Peyer's patch (tissue), 4 donors: ENCODE data around the gene PAQR4. TPM values are rescaled to one million over a fixed set of nuclear protein-coding genes. Genes with fewer than 3 reads are reported as not detected.

Experiments
- DNase-seq, 3 donors: peaks; one replicate each; pipeline ENCODE4 v3.0.0-alpha.2; 2017 to 2019
- H3K27ac ChIP-seq, 4 donors: fragments of 200-600 bp; sonication (generic); one replicate each; pipeline ENCODE4 v1.5.1; 2016 to 2019
- H3K27me3 ChIP-seq, 2 donors: fragments of 200-600 bp; sonication (generic); one replicate each; pipeline ENCODE4 v1.5.1; 2019
- H3K36me3 ChIP-seq, 3 donors: fragments of 200-600 bp; sonication (generic); one replicate each; pipeline ENCODE4 v1.5.1; 2016 to 2019
- H3K4me1 ChIP-seq, 4 donors: fragments of 200-600 bp; sonication (generic); one replicate each; pipeline ENCODE4 v1.5.1; 2016 to 2019
- H3K4me3 ChIP-seq, 4 donors: fragments of 200-600 bp; sonication (generic); 1 replicate in 3 of 4; 2 replicates in 1 of 4; pipeline ENCODE4 v1.5.1; 2016 to 2019; ENCODE audit warnings: mild to moderate bottlenecking in 1 of 4
- H3K9me3 ChIP-seq, 4 donors: fragments of 200-600 bp; sonication (generic); one replicate each; pipeline ENCODE4 v1.5.1; 2016 to 2019; ENCODE audit warnings: mild to moderate bottlenecking in 1 of 4
- POLR2A ChIP-seq, 2 donors: fragments of 450-650 bp; IDR thresholded peaks; one replicate each; pipeline ENCODE4 v1.5.1; 2017; ENCODE audit warnings: antibody characterized with exemption in 2 of 2, mild to moderate bottlenecking in 2 of 2, moderate library complexity in 2 of 2
- total RNA-seq, 4 donors: library from RNA; depleted of rRNA; stranded (reverse); fragments of >200 nt; gene quantifications; one replicate each; pipeline ENCODE4 v1.1.0, GENCODE V29; 2016
- TF ChIP-seq, protein P1 (sequence below), 6 experiments: fragments of 450-650 bp in 4 of 6; fragments of 200-600 bp in 2 of 6; sonication (generic) in 1 of 6; IDR thresholded peaks; one replicate each; pipeline ENCODE4 v1.5.1; 2017 to 2019; ENCODE audit warnings: antibody characterized with exemption in 6 of 6, mild to moderate bottlenecking in 3 of 6, moderate library complexity in 1 of 6

Gene PAQR4
- total RNA-seq, 4 donors from 2014 or later = 6.3 to 13.2 (median 9.2) TPM

GRCh38 chr16:2971985-2972784 is 3.0 kb downstream of the PAQR4 start:
- TF ChIP-seq, protein P1, sequence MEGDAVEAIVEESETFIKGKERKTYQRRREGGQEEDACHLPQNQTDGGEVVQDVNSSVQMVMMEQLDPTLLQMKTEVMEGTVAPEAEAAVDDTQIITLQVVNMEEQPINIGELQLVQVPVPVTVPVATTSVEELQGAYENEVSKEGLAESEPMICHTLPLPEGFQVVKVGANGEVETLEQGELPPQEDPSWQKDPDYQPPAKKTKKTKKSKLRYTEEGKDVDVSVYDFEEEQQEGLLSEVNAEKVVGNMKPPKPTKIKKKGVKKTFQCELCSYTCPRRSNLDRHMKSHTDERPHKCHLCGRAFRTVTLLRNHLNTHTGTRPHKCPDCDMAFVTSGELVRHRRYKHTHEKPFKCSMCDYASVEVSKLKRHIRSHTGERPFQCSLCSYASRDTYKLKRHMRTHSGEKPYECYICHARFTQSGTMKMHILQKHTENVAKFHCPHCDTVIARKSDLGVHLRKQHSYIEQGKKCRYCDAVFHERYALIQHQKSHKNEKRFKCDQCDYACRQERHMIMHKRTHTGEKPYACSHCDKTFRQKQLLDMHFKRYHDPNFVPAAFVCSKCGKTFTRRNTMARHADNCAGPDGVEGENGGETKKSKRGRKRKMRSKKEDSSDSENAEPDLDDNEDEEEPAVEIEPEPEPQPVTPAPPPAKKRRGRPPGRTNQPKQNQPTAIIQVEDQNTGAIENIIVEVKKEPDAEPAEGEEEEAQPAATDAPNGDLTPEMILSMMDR (IDR thresholded peaks at IDR 0.05) = no peak
- TF ChIP-seq POLR2A (IDR thresholded peaks at IDR 0.05) = no peak
- no peak for DNase-seq
- Histone ChIP-seq H3K9me3 (no peaks in the 10 kb centered on the region), H3K27me3 (peaks cover 8% of the 10 kb centered on the region in 2 donors), H3K27ac (no peak overlapping the region), H3K36me3 (no peaks in the 10 kb centered on the region), H3K4me1 (peaks cover 4 to 26% (median 15%) of the 10 kb centered on the region in 4 donors), H3K4me3 (no peak overlapping the region)

- no peaks in the 10 kb centered on the region for H3K36me3 ChIP-seq
- H3K4me1 ChIP-seq = peaks cover 4 to 18% (median 10%) of the 10 kb centered on the region in 4 donors
- no peak overlapping the region for H3K4me3 ChIP-seq
These were observed 3.9 kb downstream of the PAQR4 start for GRCh38 chr16:2973093-2973492.

DNA sequence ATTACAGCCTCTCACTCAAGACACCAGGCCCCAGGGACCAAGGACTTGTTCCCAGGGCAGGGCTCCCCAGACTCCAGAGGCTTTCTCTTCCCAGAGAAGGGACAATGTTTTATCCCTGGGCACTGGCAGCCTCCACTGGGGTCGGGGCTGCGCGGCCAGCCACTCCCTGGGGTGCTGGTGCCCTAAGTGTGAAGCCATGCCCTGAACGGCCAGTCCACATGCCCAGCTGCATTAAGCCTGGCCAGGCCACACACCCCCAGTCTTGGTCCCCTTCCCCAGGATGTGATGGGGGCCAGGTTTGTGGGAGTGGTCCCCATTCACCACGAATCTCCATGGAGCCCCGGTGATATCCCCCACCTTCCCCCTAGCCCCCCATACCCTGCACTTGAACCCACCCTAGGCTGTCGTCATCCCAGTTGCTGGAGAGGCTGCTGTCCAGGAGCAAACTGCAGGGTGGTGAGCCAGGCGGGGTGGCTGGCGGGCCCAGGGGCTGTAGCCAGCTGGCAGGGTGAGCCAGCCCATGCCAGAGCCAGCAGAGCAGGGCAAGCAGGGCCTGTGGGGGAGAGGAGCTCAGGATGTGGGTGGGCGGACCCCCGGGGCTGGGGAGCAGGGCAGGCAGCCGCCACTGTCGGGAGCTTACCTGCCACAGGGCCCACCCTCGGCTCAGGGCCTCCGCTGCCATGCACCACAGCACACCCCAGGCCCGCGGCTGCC is 4.6 kb downstream of the PAQR4 start:
- no peaks in the 10 kb centered on the region for H3K9me3 ChIP-seq
- H3K27ac ChIP-seq = no peak overlapping the region
- TF ChIP-seq, protein P1 (IDR thresholded peaks at IDR 0.05) = no peak
- TF ChIP-seq POLR2A (IDR thresholded peaks at IDR 0.05) = no peak
- no peaks in the 10 kb centered on the region for H3K36me3 ChIP-seq
- H3K4me3 ChIP-seq = no peak overlapping the region
- DNase-seq = no peak
- no peaks in the 10 kb centered on the region for H3K27me3 ChIP-seq
- peaks cover 0 to 13% (median 4%) of the 10 kb centered on the region in 4 donors for H3K4me1 ChIP-seq

More at GRCh38 chr16:2973093-2973492, 3.9 kb downstream of the PAQR4 start:
- DNase-seq = no peak
- TF ChIP-seq POLR2A (IDR thresholded peaks at IDR 0.05) = no peak
- TF ChIP-seq, protein P1 (IDR thresholded peaks at IDR 0.05) = no peak
- Histone ChIP-seq H3K9me3 (no peaks in the 10 kb centered on the region), H3K27me3 (no peaks in the 10 kb centered on the region), H3K27ac (no peak overlapping the region)

DNA sequence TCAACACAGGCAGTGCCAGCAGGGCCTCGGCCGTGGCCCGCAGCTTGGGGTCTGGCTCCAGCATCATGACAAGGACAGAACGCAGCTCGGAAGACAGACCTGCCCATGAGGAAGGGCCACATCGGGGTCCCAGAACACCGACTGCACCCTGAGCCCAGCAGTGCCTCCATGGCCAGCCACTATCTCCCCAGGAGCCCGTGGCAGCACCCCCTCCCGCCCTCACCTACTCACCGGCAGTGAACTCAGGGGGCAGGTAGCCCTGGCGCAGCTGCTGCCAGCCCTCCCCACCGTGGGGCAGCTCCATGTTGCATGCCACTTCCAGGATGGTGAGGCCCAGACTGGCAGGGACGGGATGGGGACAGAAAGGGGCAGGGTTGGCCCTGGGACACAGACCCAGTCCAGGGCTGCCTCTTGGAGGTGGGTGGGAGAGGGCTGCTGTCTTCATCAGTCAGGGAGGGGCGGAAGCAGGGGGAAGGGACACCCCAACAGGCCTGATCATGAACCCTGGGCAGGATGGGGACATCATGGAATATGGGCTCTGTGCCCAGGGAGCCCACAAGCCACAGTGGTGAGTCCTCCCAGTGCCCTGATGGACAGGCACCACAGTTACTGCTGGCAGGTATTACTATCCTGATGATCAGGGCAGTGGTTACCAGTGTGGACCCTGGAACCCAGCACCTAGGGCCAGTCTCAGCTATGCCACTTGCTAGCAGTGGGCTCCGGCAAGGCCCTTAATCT is 5.3 kb downstream of the PAQR4 start:
- H3K27me3 ChIP-seq = no peaks in the 10 kb centered on the region
- TF ChIP-seq, protein P1 (IDR thresholded peaks at IDR 0.05) = no peak
- TF ChIP-seq POLR2A (IDR thresholded peaks at IDR 0.05) = no peak
- DNase-seq = no peak
- H3K36me3 ChIP-seq = no peaks in the 10 kb centered on the region
- no peaks in the 10 kb centered on the region for H3K9me3 ChIP-seq
- no peak overlapping the region for H3K4me3 ChIP-seq
- H3K4me1 ChIP-seq = peaks cover 0 to 10% (median 5%) of the 10 kb centered on the region in 4 donors
- H3K27ac ChIP-seq = no peak overlapping the region

GRCh38 chr16:2975161-2975795 is 6.1 kb downstream of the PAQR4 start:
- H3K36me3 ChIP-seq = no peaks in the 10 kb centered on the region
- H3K9me3 ChIP-seq = no peaks in the 10 kb centered on the region
- H3K27ac ChIP-seq = no peak overlapping the region
- TF ChIP-seq, protein P1 (IDR thresholded peaks at IDR 0.05) = no peak
- no peak for TF ChIP-seq POLR2A (IDR thresholded peaks at IDR 0.05)
- H3K4me1 ChIP-seq = peaks cover 0 to 14% (median 6%) of the 10 kb centered on the region in 4 donors
- H3K4me3 ChIP-seq = no peak overlapping the region
- DNase-seq = no peak
- no peaks in the 10 kb centered on the region for H3K27me3 ChIP-seq
